GM19193 (cell line): Measurements from ENCODE around the gene CLMN.

Experiments used
- POLR2A ChIP-seq: IDR thresholded peaks from 4 replicates; pipeline ENCODE4 v1.6.1; 2011; ENCODE audit not compliant: insufficient read depth, insufficient read length; ENCODE audit errors: extremely low read depth

Gene CLMN

DNA sequence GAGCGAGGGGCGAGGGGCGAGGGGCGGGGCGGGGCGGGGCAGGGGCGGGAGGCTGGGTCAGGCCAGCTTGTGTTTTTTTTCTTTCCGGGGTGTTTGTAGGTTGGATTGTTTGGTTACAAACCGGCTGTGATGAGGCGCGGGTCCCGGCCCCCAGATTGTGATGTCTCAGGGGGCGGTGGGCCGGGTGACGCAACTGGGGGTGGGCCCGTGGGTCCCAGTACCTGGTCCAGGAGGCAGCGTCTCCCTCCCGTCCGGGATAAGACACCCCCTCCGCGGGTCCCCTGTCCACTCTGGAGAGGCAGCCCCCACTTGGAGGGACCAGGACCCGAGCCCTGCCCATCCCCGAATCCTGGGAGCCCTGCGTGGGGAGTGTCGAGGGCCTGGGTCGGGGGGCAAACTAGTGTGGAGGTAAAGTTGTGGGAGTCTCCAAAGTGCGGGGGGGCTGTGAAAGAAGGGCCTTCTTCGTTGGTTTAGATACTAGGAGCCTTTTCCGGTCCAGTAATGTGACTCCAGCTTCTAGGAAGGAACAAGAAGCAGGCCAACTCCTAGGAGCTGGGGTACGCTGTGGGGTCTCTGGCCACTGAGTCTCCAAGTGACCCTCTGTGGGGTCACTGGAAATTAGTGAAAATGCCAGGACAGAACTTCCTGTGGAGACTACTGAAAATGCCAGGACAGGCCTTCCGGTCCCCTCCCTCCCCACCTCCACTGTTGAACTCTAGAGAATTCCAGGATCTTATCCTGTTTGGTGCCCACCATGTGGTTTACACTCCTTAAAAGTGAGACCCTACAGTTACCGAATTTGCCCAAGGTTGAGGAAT is 579 bp upstream of the CLMN start:
- TF ChIP-seq POLR2A = no peak

DNA sequence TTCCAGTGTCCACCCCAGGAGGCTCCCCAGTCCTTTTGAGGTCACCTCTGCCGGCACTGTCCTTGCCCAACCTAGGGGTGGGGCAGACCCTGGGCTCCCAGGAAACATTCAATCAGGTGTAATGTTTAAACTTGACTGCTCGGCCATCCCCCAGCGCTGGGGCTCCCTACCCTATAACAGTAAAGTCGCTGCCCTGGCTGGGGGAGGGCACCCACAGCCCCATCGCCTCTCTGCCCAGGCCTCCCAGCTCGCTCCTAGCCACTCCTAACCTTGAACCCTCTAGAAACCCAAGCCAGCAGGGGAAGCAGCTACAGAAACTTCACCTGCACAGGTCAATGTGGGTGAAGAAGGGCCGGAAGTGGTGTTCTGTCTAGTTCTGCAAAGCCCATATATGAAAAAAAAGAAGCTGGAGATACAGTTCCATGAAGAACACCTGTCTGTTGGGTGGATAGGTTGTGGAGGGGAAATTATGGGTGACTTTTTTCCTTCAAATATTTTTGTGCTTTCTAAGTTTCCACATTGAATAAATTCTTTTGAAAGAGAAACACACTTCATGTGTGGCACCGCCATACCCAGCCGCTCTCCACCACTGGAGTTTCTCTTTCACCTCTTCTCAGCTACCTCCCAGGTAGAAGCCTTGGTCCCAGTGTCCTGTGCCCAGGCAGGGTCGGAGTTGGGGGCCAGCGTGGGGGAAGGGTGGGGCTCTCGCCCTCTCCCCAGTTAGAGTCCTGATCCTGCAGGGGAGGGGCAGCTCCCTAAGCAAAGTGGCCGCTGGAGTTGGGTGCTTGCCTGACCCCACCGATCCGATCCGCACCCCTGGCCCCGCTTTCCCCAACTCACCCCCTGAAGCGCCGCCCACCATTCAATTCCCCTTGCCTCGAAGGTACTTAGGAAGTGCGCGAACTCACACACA is 1.1 kb downstream of the CLMN start:
- TF ChIP-seq POLR2A = no peak

DNA sequence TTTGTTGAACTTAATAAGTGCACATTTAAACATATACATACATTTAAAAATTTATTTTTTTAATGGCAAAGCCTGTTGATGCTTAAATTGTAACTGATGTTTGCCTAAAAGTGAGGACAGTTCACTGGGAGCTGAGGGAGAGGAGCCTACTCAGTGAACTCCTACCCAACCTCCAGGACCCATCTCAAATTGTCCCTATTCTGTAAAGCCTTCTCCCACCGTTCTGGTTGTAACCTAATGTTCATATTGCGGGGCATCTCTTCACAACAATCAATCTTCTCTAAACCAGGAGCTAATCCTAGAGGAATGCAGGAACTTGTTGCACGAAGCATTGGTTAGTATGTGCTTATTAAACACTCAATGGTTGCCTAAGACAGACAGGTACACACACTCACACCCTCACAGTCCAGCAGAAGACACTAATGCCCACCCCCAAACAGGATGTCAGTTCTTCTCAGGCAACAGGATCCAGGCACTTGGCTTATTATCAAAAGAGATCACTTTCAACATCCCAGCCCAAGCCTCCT is 1.8 kb downstream of the CLMN start:
- TF ChIP-seq POLR2A = no peak

DNA sequence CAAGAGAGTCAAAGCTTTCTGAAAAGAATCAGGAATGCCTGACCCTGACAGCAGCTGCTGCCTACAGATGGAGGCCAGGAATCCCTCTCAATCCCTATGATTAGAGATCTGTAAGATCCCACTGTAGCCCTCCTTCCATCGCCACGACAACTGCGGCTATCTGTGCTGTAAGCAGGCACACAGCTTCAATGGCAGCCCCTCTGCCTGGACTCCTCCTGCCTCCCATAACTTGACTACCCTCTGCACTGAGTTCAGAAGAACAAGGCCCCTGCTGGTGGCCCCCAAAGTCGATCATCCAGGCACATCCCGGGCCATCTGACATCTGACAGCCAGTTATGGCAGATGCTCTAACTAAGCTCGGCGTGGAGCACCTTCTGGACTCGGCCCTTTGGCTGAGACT is 2.9 kb downstream of the CLMN start:
- no peak for TF ChIP-seq POLR2A

DNA sequence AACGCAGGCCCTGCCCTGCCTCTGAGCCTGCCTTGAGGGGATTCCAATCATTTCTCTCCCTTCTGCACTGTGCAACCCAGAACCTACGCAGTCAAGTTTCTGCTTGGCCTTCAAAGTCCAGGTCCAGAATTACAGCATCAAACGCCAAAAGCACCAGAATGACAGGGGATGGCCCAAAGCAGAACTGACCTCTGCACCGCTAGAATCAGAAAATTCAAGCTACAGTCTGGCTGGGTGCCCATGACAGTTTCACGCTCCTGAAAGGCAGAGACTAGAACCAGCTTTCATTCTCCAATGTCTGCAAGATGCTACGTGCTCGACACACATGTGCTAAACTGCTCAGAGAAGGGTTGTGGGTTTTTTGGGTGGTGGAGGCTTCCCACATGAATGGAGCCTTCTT is 4.1 kb downstream of the CLMN start:
- TF ChIP-seq POLR2A = no peak

DNA sequence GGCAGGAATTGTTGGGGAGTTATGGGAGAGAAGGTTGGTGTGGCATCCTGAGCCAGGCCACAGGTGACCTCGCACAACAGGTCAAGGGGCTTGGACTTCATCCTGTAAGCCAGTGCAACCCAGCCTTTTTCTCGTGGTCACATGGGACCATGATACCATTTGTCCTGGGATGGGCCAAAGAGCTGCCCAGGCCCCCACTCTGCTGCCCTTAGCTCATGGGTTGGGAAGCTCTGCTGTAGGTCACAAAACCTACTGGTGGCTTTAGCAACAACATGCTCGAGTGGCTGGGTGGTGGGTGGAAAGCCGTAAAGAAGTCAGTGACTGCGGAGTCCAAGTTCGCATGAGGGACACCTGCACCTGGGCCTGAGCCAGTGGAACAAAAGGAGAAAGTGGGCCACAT is 4.6 kb downstream of the CLMN start:
- TF ChIP-seq POLR2A = no peak

DNA sequence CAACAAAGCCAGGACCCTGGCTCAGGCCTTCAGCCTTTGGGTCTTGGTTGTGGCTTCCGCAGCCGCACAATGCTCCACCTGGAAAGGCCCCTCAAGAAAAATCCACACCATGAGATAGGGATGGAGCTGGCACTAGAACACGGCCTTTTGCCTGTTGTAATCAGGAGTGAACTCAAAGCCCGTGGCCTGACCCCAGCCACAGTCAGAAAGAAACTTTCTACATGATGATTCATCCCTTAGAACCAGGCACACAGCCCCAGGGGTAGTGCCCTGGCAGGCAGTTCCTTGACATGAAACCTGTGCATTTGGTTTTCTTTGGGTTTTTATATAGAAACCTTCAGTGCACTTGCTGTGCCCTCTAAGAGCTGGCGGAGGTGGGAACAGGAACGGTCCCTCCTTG is 5.1 kb downstream of the CLMN start:
- no peak for TF ChIP-seq POLR2A

DNA sequence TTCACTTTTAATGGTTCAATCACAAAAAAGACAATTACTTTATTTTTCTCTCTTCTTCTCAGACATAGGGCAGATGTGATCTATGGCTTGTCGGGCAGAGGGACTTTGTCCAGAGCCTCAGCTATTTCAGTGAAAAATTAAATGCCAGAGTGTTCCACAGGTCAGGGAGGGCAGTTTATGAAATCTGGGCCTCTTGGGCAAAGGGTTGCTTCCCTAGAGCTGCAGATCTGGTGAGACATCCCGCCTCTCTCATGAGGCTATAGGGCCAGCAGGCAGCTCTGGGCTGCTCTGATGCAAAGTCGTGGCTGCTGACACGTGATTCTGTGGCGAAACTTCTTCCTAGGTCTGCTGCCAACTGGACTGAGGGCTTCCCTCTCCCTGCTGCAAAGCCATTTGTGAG is 6.0 kb downstream of the CLMN start:
- no peak for TF ChIP-seq POLR2A

DNA sequence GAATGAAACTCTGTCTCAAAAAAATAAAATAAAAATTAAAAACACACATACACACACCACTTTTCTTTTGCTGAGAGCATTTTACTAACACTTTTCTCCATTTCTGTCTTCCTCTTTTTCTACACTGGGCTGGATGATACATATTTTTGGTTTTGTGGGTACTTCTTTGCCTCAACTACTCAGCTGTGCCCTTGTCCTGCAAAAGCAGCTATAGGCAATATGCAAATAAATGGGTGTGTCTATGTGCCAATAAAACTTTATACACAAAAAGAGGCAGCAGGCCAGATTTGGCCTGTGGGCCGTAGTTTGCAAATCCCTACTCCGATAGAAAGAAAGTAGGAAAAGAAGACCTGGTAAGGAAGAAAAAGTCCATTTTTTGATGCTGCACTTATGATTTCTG is 6.5 kb downstream of the CLMN start:
- no peak for TF ChIP-seq POLR2A

DNA sequence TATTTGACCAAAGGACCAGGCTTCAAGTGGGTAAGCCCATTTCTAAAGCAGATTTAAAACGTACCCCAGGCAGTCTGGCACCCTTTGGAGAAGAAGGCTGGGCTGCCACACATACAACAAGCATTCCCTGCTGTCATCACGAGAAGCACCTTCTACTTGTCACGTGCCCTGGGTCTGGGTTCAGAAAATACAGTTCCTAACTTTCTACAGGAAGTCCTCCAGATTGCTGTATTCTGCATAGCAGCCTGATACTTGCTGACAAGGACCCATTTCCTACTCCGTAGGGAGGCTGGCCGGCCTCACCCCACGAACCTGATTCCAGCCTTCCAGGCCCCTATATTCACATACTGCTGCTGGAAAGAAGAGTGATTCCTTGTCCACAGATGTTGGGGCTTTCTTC is 7.4 kb downstream of the CLMN start:
- TF ChIP-seq POLR2A = no peak

DNA sequence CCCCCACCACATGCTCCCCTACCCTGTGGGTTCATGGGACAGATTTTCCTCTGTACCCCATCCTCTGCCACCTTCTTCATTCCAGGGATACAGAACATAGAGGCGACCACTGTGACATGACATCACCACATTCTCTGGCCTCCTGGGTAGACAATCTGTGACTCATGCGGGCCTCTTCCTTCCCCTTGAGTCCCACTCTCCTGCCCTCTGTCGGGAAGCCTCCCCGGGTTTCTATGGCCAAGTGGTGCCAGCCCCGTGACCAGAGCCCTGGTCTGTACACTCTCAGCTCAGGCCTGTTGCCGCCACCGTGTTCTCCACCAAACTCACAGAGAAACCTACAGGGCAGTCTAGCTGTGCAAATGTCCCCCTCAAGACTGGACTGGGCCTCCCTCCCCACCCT is 8.0 kb downstream of the CLMN start:
- no peak for TF ChIP-seq POLR2A

DNA sequence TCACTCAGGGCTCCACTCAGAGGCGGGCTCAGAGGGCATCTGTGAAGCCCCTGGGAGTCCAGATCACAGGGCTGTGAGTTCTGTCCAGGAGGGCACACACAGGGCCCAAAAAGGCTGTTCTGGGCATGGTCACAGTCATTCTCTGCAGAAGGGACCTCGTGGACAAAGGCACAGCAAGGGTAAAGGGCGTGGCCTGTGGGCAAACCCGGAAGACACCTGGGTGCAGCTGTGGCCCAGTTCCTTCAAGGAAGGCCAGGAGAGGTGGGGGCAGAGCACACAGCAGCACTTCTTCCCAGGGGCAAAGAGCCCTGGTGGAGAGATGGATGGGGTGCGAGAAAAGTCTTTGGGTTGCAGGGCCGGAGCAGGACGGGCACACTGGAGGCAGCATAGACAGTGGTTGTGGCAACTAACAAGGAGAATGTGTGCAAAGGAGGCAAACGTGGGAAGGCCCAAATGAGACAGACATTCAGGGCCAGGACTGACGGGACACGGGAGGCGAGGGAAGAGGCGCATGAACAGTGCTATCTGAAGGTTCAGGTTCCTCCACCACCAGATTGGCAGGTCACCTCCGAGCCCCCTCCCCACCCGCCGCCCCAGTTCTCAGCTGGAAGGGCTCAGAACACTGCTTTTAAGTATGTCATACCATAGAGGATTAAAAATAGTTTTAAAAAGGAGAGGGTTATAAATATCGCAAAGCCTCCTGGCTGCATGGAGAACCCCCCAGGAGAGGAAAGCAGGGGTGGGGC is 8.9 kb downstream of the CLMN start:
- no peak for TF ChIP-seq POLR2A

DNA sequence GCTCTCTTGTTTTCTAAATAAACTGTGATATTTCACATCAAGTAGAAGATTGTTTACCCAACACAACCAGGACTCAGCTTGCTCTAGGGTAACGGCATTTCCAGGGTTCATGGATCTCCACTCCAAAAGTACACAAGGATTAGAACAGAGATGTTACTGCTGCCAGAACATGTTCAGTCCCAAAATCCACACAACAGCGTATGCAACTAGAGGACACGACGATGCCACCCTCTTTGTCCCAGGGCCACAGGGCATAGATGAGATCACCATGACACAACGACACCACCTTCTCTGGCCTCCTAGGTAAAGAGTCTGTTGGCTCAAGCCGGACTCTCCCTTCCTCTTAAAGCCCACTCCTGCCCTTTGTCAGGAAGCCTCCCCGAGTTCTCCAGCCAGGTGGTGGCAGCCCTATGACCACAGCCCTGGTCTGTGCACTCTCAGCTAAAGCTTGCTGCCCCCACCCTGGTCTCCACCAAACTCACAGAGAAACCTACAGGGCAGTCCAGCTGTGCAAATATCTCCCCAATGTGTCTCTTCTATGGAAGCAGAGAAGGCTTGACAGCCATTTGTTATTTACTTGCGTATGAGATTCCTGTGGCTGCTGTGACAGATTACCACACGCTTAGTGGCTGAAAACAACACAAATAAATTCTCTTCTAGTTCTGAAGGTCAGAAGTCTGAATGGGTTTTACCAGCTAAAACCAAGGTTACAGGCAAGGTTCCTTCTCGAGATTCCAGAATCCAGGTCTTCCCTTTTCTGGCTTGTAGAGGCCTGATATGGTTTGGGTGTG is 10.3 kb downstream of the CLMN start:
- no peak for TF ChIP-seq POLR2A

DNA sequence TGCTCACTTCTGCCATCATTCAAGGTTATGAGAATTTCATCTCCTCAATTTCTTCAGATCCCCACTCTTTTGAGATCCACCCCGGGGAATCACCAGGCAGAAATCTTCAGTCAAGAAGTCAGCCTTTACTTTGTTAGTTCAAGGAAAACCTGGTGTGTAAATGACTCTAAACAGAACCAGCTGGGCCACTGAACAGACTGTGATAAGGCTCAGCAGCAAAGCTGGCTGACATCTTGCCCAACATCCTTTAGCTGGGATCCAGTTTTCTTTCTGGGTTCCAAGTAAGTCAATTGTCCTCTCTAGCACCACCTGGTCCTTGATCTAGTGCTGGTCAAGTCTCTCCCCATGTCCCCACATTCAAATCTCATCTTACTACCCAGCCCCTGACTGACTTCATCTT is 11.6 kb downstream of the CLMN start:
- no peak for TF ChIP-seq POLR2A
